A549 (cell line): ENCODE data around the gene MRPS26. TPM values are rescaled to one million over a fixed set of nuclear protein-coding genes. Genes with fewer than 3 reads are reported as not detected.
"Not testable (repeated sequence)": the region's sequence is repeated elsewhere in the genome, so short reads cannot be mapped to it uniquely, and the experiment has no call there.

ENCODE experiments used
- ATAC-seq, 2 experiments: fragments of 200-7000 bp in 1 of 2; fragments of >200 bp in 1 of 2; cut with Nextera tagmentation in 1 of 2; cut with Tn5 transposase in 1 of 2; 3 replicates each; pipeline versions ENCODE4 v1.8.0 to v1.9.1; 2018 to 2020; ENCODE audit warnings: mild to moderate bottlenecking in 1 of 2, moderate library complexity in 1 of 2
- CTCF ChIA-PET: fragments of 300-600 bp; sonication (Branson Sonifier 250); formaldehyde crosslinking; extraction: SDS; loops from one replicate; lab custom pipeline; 2021; ENCODE audit warnings: antibody characterized with exemption, inconsistent platforms; lab: Yijun Ruan, JAX
- POLR2A ChIA-PET: fragments of 350-600 bp; formaldehyde crosslinking; extraction: SDS; loops from one replicate; lab custom pipeline; 2021; ENCODE audit warnings: antibody characterized with exemption, inconsistent platforms; lab: Yijun Ruan, JAX
- DNase-seq, 2 experiments: peaks; one replicate each; pipeline versions ENCODE4 v3.0.0 to v3.0.0-alpha.2; 2011 to 2016; ENCODE audit warnings: low read depth in 1 of 2, low spot score in 1 of 2
- FAIRE-seq: peaks from 2 replicates; lab custom pipeline; 2011; peaks lifted over from hg19 to GRCh38; lab: Jason Lieb, UNC
- H3K27ac ChIP-seq, 2 experiments: fragments of >200 bp; sonication (Bioruptor Twin); formaldehyde crosslinking; 3 replicates each; pipeline ENCODE4 v1.5.1; 2016 to 2017
- H3K4me1 ChIP-seq: fragments of >200 bp; sonication (Bioruptor Twin); formaldehyde crosslinking; 3 replicates; pipeline ENCODE4 v1.6.1; 2016
- H3K4me2 ChIP-seq: fragments of >200 bp; sonication (Bioruptor Twin); formaldehyde crosslinking; 3 replicates; pipeline ENCODE4 v1.6.1; 2016
- H3K4me3 ChIP-seq: fragments of >200 bp; sonication (Bioruptor Twin); formaldehyde crosslinking; 3 replicates; pipeline ENCODE4 v1.5.1; 2016
- H3K9me3 ChIP-seq: fragments of >200 bp; sonication (Bioruptor Twin); formaldehyde crosslinking; 3 replicates; pipeline ENCODE4 v1.6.1; 2016
- BHLHE40 ChIP-seq: IDR thresholded peaks from 2 replicates; pipeline ENCODE4 v1.6.1; 2012; ENCODE audit warnings: low read depth, low read length, inconsistent platforms
- CBX2 ChIP-seq: fragments of 200-600 bp; sonication (generic); IDR thresholded peaks from 2 replicates; pipeline ENCODE4 v1.6.1; 2016; ENCODE audit warnings: low read depth, mild to moderate bottlenecking, borderline replicate concordance
- CHD2 ChIP-seq: fragments of 150-350 bp; IDR thresholded peaks from 2 replicates; pipeline ENCODE4 v1.6.1; 2014; ENCODE audit warnings: low read length; ENCODE audit not compliant: partially characterized antibody
- EHF ChIP-seq: fragments of 250-450 bp; sonication (Bioruptor Pico); IDR thresholded peaks from 2 replicates; pipeline ENCODE4 v1.5.0; 2020; ENCODE audit warnings: mild to moderate bottlenecking
- EHMT2 ChIP-seq: fragments of 200-600 bp; sonication (generic); IDR thresholded peaks from 2 replicates; pipeline ENCODE4 v1.6.1; 2016; ENCODE audit warnings: antibody characterized with exemption, low read depth, mild to moderate bottlenecking, moderate library complexity
- ELK1 ChIP-seq: fragments of 150-350 bp; IDR thresholded peaks from 2 replicates; pipeline ENCODE4 v1.6.1; 2014; ENCODE audit warnings: low read depth, mild to moderate bottlenecking, low read length
- GATA3 ChIP-seq: IDR thresholded peaks from 2 replicates; pipeline ENCODE4 v1.6.1; 2012; ENCODE audit warnings: borderline replicate concordance
- HDAC2 ChIP-seq: fragments of 200-600 bp; sonication (generic); IDR thresholded peaks from 2 replicates; pipeline ENCODE4 v1.6.1; 2016
- JUNB ChIP-seq: fragments of >200 bp; sonication (Bioruptor Twin); formaldehyde crosslinking; IDR thresholded peaks from 2 replicates; pipeline ENCODE4 v1.6.1; 2016
- KDM1A ChIP-seq: fragments of 200-600 bp; sonication (generic); IDR thresholded peaks from 2 replicates; pipeline ENCODE4 v1.6.1; 2016; ENCODE audit warnings: low read depth, mild to moderate bottlenecking
- MAZ ChIP-seq: fragments of 150-350 bp; IDR thresholded peaks from 2 replicates; pipeline ENCODE4 v1.6.1; 2014; ENCODE audit warnings: antibody characterized with exemption, low read depth, low read length, borderline replicate concordance
- MYC ChIP-seq: IDR thresholded peaks from 2 replicates; pipeline ENCODE4 v1.6.1; 2012; ENCODE audit warnings: mild to moderate bottlenecking, inconsistent platforms, low read length, improper control_type of control experiment, borderline replicate concordance
- NPAS2 ChIP-seq: fragments of 250-450 bp; sonication (Bioruptor Pico); IDR thresholded peaks from 2 replicates; pipeline ENCODE4 v1.8.0; 2022; ENCODE audit warnings: mild to moderate bottlenecking, moderate library complexity, borderline replicate concordance
- NR3C1 ChIP-seq: fragments of >200 bp; sonication (Bioruptor Twin); formaldehyde crosslinking; IDR thresholded peaks from 3 replicates; pipeline ENCODE4 v1.6.1; 2017
- PBX3 ChIP-seq: IDR thresholded peaks from 2 replicates; pipeline ENCODE4 v1.6.1; 2012
- PHF8 ChIP-seq: fragments of 200-600 bp; sonication (generic); IDR thresholded peaks from 2 replicates; pipeline ENCODE4 v1.6.1; 2016; ENCODE audit warnings: low read depth, mild to moderate bottlenecking, antibody characterized with exemption, moderate library complexity, borderline replicate concordance
- POLR2AphosphoS2 ChIP-seq: conservative IDR thresholded peaks from 2 replicates; pipeline ENCODE4 v1.6.1; 2012; ENCODE audit warnings: low read length, improper control_type of control experiment, inconsistent platforms
- RARB ChIP-seq: fragments of 250-450 bp; sonication (Bioruptor Pico); IDR thresholded peaks from 2 replicates; pipeline ENCODE4 v1.8.0; 2021; ENCODE audit warnings: mild to moderate bottlenecking, moderate library complexity
- RNF2 ChIP-seq: fragments of 200-600 bp; sonication (generic); IDR thresholded peaks from 2 replicates; pipeline ENCODE4 v1.6.1; 2016; ENCODE audit warnings: low read depth, mild to moderate bottlenecking, antibody characterized with exemption, moderate library complexity, borderline replicate concordance
- TFCP2L1 ChIP-seq: fragments of 250-450 bp; sonication (Bioruptor Pico); IDR thresholded peaks from 2 replicates; pipeline ENCODE4 v1.5.0; 2021; ENCODE audit warnings: mild to moderate bottlenecking
- TP53 ChIP-seq: fragments of 250-450 bp; sonication (Bioruptor Pico); IDR thresholded peaks from 2 replicates; pipeline ENCODE4 v1.5.0; 2021; ENCODE audit warnings: mild to moderate bottlenecking, moderate library complexity
- ZC3H11A ChIP-seq: fragments of 450-650 bp; IDR thresholded peaks from 2 replicates; pipeline ENCODE4 v1.6.1; 2014; ENCODE audit warnings: antibody characterized with exemption, mild to moderate bottlenecking
- WGBS: methylation state at CpG from one replicate; pipeline ENCODE4 v1.1.6; 2017; ENCODE audit errors: missing lambda C conversion rate; 5-methylcytosine and 5-hydroxymethylcytosine counted together
- polyA plus RNA-seq, 4 experiments: library from polyadenylated mRNA; depleted of rRNA in 3 of 4; stranded (reverse); fragments of >200 nt; fragmentation: RNase III in 1 of 4; extraction: RNeasy Plus Mini Kit Qiagen cat#74134 plus additional on column Dnase treatment in 1 of 4; gene quantifications; 2 replicates in 3 of 4; 3 replicates in 1 of 4; pipeline ENCODE4 v1.2.3, GENCODE V29; 2011 to 2017

The MRPS26 gene
- polyA plus RNA-seq, 2 of the 4 experiments (the other 2 are of a cell fraction) = 69.4 to 111 TPM

GRCh38 chr20:3047486-3048419 is 1.9 kb downstream of the MRPS26 start (continued):
- TF ChIP-seq KDM1A (no peak), PHF8 (no peak), CHD2 (no peak), CBX2 (no peak)

- H3K27ac ChIP-seq = no peak overlapping the region
- H3K4me1 ChIP-seq = peaks cover 11% of the 10 kb centered on the region
- H3K4me3 ChIP-seq = no peak overlapping the region
- no peak for TF ChIP-seq MAZ
- TF ChIP-seq RNF2 = no peak
- no peak for TF ChIP-seq ZC3H11A
- no peak for TF ChIP-seq POLR2AphosphoS2
- no peak for TF ChIP-seq NR3C1
- no peak for TF ChIP-seq HDAC2
- TF ChIP-seq NPAS2 (CRISPR knock-in tag) = no peak
- no peak for TF ChIP-seq EHF (CRISPR knock-in tag)
- TF ChIP-seq RARB = no peak
- no peak for TF ChIP-seq GATA3
- TF ChIP-seq MYC = no peak
- TF ChIP-seq PHF8 = no peak
- no peak for TF ChIP-seq BHLHE40
- no peak for TF ChIP-seq PBX3
- no peak for TF ChIP-seq TP53 (CRISPR knock-in tag)
- TF ChIP-seq TFCP2L1 (CRISPR knock-in tag) = no peak
- no peak for FAIRE-seq
- no peak overlapping the region for H3K4me2 ChIP-seq
- DNase-seq = no peak
- POLR2A ChIA-PET = no interaction called here
- CTCF ChIA-PET = interaction anchor here (0.6 to 8.0 kb wide), 6 partner anchors 10 to 199 kb away, joined by 3 to 133 read pairs (median 4); no protein-coding TSS in a partner anchor
- WGBS = 75% methylated on average over 7 of the region's 7 CpGs
- ATAC-seq = peak; percentile 64 to 80; a peak in 5 of 6 replicates
- no peaks in the 10 kb centered on the region for H3K9me3 ChIP-seq
Measured at GRCh38 chr20:3051385-3052019, 5.7 kb downstream of the MRPS26 start.

GRCh38 chr20:3059489-3059888 is 13.6 kb downstream of the MRPS26 start:
- H3K4me1 ChIP-seq = no peaks in the 10 kb centered on the region
- CTCF ChIA-PET = interaction anchor here (1.6 kb wide), 1 partner anchor 9 kb away, joined by 7 read pairs; no protein-coding TSS in a partner anchor
- TF ChIP-seq POLR2AphosphoS2 (no peak), EHF (CRISPR knock-in tag) (no peak), EHMT2 (no peak), JUNB (no peak), ELK1 (no peak)
- ATAC-seq (no peak; a peak in 1 of 6 replicates), FAIRE-seq (no peak), DNase-seq (no peak)
- POLR2A ChIA-PET = no interaction called here
- 94% methylated on average over 3 of the region's 3 CpGs for WGBS
- H3K4me3 ChIP-seq = no peak overlapping the region
- H3K27ac ChIP-seq = no peak overlapping the region
- no peak overlapping the region for H3K4me2 ChIP-seq
- H3K9me3 ChIP-seq = no peaks in the 10 kb centered on the region

- FAIRE-seq, H3K27ac ChIP-seq, H3K4me2 ChIP-seq, POLR2A ChIA-PET, H3K9me3 ChIP-seq, DNase-seq, ATAC-seq, H3K4me3 ChIP-seq: not testable (repeated sequence)
- CTCF ChIA-PET = interaction anchor here (1.0 to 3.3 kb wide), 3 partner anchors 11 to 51 kb away, joined by 3 to 19 read pairs (median 3); no protein-coding TSS in a partner anchor
- peaks cover 19% of the 10 kb centered on the region for H3K4me1 ChIP-seq
- 59% methylated on average over 6 of the region's 6 CpGs for WGBS
Measured at GRCh38 chr20:3064119-3064518, 18.3 kb downstream of the MRPS26 start.
